ENCODE results near the gene CNTD1.

- TF ChIP-seq EZH2 (IDR thresholded peaks at IDR 0.05) (no peak), POLR2AphosphoS5 (IDR thresholded peaks at IDR 0.05; ENCODE audit: borderline replicate concordance, low read depth, low read length) (no peak), FOXP2 (optimal IDR thresholded peaks at IDR 0.05; ENCODE audit: control extremely low read depth, extremely low read length, insufficient read depth) (no peak)
Measured at GRCh38 chr17:42833767-42834422, 35.2 kb downstream of the CNTD1 start.
